Omental fat pad (tissue), 4 donors: Measurements from ENCODE around the gene SFXN5. TPM values are rescaled to one million over a fixed set of nuclear protein-coding genes. Genes with fewer than 3 reads are reported as not detected.
"Not testable (repeated sequence)": the region's sequence is repeated elsewhere in the genome, so short reads cannot be mapped to it uniquely, and the experiment has no call there.

ENCODE experiments used
- ATAC-seq: fragments of 150-250 bp; one replicate; pipeline ENCODE4 v1.9.1; 2016; ENCODE audit warnings: mild to moderate bottlenecking, moderate library complexity; ENCODE audit not compliant: low FRiP score
- DNase-seq: peaks from one replicate; pipeline ENCODE4 v3.0.0-alpha.2; 2019; ENCODE audit warnings: low spot score
- total RNA-seq, 4 donors: library from RNA; depleted of rRNA; stranded (reverse); fragments of >200 nt; gene quantifications; one replicate each; pipeline ENCODE4 v1.1.0, GENCODE V29; 2016
- TF ChIP-seq, protein P1 (sequence below), 3 donors: fragments of 450-650 bp; IDR thresholded peaks; one replicate each; pipeline ENCODE4 v1.5.1; 2016 to 2017; ENCODE audit warnings: antibody characterized with exemption in 3 of 3, mild to moderate bottlenecking in 3 of 3, moderate library complexity in 2 of 3

Gene SFXN5
- total RNA-seq, 4 donors from 2014 or later, result 5.1 to 15.6 (median 9.4) TPM

GRCh38 chr2:73095910-73096309 lies 24.4 kb upstream of the SFXN5 start:
- DNase-seq (no peak), ATAC-seq (no peak)
- TF ChIP-seq, protein P1, sequence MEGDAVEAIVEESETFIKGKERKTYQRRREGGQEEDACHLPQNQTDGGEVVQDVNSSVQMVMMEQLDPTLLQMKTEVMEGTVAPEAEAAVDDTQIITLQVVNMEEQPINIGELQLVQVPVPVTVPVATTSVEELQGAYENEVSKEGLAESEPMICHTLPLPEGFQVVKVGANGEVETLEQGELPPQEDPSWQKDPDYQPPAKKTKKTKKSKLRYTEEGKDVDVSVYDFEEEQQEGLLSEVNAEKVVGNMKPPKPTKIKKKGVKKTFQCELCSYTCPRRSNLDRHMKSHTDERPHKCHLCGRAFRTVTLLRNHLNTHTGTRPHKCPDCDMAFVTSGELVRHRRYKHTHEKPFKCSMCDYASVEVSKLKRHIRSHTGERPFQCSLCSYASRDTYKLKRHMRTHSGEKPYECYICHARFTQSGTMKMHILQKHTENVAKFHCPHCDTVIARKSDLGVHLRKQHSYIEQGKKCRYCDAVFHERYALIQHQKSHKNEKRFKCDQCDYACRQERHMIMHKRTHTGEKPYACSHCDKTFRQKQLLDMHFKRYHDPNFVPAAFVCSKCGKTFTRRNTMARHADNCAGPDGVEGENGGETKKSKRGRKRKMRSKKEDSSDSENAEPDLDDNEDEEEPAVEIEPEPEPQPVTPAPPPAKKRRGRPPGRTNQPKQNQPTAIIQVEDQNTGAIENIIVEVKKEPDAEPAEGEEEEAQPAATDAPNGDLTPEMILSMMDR (IDR thresholded peaks at IDR 0.05), result no peak

DNA sequence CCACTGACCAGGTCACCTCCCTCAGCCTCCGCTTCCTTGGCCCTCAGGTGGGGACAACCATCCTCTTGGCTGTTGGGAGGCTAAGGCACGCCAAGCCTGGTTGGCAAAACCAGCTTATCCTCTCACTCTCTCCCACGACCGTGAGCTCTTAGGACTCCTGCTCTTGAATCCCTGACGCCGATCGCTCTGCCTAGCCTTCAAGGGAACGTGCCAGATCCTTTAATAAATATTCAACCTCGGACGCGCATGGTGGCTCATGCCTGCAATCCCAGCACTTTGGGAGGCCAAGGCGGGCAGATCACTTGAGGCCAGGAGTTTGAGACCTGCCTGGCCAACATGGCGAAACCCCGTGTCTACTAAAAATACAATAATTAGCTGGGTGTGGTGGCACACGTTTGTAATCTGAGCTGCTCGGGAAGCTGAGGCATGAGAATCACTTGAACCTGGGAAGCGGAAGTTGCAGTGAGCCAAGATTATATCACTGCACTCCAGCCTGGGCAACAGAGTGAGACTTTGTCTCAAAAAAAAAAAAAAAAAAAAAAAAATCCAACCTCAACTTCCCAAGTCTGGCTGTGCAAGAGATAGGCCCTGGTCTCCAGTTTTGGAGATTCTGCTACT lies 22.2 kb upstream of the SFXN5 start:
- not testable (repeated sequence) for ATAC-seq, DNase-seq

DNA sequence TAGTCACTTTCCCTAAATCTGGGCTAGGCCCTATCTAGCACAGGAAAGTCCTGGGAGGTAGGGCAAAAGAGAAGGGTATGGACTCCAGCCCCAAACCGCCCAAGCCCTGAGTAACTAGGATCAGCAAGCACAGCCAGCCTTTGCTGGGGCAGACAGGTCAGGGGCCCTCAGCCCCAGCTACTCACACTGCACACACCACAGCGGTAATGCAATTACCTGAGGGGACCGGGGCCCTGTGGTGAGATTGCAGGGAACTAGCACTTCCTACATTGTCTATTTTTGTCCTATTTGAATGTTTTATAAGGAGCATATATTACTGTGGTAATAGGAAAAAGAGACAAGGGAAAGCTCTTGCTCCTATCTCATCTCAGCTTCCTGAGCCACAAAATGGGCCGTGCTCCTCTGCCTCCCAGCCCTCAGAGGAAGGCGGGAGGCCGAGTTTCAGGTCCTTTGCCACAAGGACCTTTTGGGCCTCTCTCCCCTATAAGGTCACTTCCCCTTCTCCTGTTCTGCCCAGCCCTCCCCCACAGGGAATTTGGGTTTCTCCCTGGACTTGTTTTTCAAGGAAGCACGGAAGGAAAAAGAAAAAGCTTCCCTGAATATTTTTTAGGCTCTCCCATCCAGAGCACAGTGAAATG lies 20.8 kb upstream of the SFXN5 start:
- no peak for DNase-seq
- no peak for ATAC-seq
- TF ChIP-seq, protein P1 (IDR thresholded peaks at IDR 0.05), result no peak

DNA sequence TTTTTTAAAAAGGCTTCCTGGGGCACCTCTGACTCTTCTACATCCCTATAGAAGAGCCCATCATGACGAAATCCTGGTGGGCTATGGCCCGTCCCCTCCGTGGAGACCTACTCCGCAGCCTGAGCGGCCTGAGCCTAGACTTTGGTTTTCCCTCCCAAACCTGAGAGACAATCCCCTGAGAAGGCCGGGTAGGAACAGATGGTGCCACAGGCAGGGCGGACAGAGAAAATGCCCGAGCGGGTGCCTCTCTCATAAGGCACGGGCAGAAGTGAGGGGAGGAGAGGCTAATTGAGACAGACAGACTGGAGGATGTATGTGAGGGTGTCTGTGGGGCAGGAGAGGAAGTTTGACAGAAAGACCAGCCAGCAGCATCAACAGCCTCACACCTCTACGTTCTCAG lies 20.2 kb upstream of the SFXN5 start:
- TF ChIP-seq, protein P1 (IDR thresholded peaks at IDR 0.05), result no peak
- no peak for ATAC-seq
- no peak for DNase-seq

DNA sequence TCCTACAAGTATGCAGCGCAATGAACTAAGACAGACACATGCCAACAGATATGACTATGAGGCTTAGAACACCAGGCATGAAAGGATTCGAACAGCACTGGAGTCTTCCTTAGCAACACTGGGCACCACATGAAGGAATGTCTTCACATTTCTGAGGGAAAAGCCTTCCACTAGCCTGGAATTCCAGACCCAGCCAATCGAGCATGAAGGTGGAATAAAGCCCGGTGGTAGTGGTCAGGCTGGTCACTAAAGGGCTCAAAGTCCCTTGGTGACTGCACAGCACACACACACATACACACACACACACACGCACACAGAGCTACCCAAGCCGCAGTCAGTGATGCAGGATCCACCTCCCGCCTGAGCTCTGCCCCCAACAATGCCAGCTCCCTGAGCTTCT lies 19.7 kb upstream of the SFXN5 start:
- no peak for ATAC-seq
- TF ChIP-seq, protein P1 (IDR thresholded peaks at IDR 0.05), result no peak
- DNase-seq, result no peak

- ATAC-seq (peak; percentile 92), DNase-seq (peak; percentile 60)
- TF ChIP-seq, protein P1 (IDR thresholded peaks at IDR 0.05), result no peak
Observed at GRCh38 chr2:73089270-73090030, 17.9 kb upstream of the SFXN5 start.

GRCh38 chr2:73088703-73089102 lies 17.2 kb upstream of the SFXN5 start:
- ATAC-seq (no peak), DNase-seq (no peak)
- TF ChIP-seq, protein P1 (IDR thresholded peaks at IDR 0.05), result no peak
